GM12801 (cell line): ENCODE measurements around the gene ZC3H14.

Experiments used
- TF ChIP-seq, protein P1 (sequence below): IDR thresholded peaks from one replicate; pipeline ENCODE4 v1.5.1; 2011; ENCODE audit warnings: control low read depth; ENCODE audit not compliant: insufficient read length; ENCODE audit errors: extremely low read depth

Gene ZC3H14

GRCh38 chr14:88572117-88572516 is 9.3 kb downstream of the ZC3H14 start:
- TF ChIP-seq, protein P1, sequence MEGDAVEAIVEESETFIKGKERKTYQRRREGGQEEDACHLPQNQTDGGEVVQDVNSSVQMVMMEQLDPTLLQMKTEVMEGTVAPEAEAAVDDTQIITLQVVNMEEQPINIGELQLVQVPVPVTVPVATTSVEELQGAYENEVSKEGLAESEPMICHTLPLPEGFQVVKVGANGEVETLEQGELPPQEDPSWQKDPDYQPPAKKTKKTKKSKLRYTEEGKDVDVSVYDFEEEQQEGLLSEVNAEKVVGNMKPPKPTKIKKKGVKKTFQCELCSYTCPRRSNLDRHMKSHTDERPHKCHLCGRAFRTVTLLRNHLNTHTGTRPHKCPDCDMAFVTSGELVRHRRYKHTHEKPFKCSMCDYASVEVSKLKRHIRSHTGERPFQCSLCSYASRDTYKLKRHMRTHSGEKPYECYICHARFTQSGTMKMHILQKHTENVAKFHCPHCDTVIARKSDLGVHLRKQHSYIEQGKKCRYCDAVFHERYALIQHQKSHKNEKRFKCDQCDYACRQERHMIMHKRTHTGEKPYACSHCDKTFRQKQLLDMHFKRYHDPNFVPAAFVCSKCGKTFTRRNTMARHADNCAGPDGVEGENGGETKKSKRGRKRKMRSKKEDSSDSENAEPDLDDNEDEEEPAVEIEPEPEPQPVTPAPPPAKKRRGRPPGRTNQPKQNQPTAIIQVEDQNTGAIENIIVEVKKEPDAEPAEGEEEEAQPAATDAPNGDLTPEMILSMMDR: no peak

DNA sequence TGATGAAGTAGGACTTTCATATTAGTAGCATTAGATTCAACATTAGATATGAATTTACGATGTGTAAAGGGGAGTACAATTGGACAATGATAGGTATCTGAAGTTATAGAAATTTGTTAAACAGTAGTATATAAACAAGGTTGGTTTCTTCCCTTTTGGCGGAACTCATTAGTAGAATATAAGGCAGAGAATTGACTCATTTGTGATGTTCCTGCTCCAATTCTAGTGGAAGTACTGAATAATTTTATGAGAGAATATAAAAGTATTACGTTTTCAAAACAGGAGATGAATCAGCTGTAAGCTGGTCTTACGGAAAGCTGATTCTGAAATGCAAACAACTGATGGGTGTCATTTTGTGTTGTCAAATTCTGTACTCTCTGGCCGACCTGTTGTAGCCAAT is 13.4 kb downstream of the ZC3H14 start:
- TF ChIP-seq, protein P1: no peak

DNA sequence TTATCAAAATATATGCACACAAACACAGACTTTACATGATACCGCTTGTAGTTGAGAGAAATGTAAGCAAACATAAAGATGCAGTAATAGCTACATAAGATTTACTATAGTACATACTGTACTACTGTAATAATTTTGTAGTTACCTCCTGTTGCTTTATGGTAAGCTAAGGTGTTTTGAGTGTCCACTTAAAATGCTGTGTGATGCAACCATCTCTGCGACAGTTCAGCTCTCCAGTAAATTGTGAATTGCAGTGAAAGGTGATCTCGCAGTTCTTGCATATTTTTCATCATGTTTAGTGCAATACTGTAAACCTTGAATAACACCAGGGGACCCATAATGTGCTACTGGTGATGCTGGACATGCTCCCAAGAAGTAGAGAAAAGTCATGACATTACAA is 21.6 kb downstream of the ZC3H14 start:
- TF ChIP-seq, protein P1: no peak

DNA sequence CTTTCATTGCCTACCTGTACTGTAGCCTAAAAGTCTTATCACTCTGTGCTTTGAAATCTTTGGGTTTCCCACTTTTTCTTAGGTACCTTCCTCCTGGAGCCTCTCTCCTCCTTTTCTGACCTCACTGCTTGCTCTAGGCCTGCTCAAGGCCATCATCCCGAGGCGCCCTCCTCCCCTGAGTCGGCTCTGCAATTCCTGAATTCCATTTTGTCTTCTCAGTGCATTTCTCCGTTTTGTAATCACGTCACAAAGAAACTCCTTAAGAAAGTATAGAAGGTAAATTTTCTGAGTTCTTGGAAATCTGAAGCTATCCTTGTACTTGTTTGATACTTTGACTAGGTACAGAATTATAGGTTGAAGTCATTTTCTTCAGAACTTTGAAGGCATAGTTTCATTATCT is 25.2 kb downstream of the ZC3H14 start:
- TF ChIP-seq, protein P1: no peak

DNA sequence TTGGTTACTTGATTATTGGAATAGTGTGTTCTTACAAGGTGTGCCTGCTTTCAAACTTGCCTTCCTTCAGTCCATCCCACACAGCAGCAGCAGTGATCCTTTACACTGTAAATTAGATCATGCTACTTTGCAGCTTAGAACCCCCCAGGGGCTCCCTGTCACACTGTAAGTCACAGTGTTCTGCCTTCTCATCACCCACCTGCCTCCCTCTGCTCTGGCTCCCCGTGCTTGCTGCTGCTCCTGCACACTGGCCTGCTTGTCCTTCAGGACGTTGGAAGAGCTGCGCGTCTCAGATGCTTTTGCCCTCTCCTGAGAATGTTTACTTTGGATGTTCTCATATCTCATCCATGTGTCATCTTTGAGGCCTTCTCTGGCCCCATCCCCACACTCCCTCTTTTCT is 27.3 kb downstream of the ZC3H14 start:
- TF ChIP-seq, protein P1: no peak

DNA sequence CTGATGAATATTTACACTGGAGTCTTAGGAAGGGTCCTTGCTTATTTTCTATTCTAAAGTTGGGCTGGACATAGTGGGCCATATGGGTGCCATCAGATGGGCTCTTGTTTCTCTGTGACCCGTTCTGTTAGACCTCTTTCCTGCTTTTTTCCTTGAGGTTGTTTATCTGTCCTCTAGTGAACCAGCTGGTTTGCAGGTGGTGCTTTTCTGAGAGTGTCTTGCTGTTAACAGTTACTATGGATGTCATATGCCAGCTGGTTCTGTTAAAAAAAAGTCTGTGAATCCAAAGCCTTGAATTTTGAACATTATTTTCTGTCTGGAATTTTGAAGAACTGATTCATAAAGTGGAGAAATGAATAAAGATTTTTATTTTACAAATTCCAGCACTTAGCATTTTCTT is 29.2 kb downstream of the ZC3H14 start:
- TF ChIP-seq, protein P1: no peak

- TF ChIP-seq, protein P1: no peak
Observed at GRCh38 chr14:88597038-88597437, 34.2 kb downstream of the ZC3H14 start.

- TF ChIP-seq, protein P1: no peak
Observed at GRCh38 chr14:88597601-88598000, 34.8 kb downstream of the ZC3H14 start.
